Liver (tissue), 9 donors: ENCODE measurements around the gene ALPP. TPM values are rescaled to one million over a fixed set of nuclear protein-coding genes. Genes with fewer than 3 reads are reported as not detected.

Source experiments
- DNase-seq: peaks from one replicate; pipeline ENCODE4 v3.0.0-alpha.2; 2017; ENCODE audit warnings: low spot score
- H3K27ac ChIP-seq, 2 donors: one replicate each; pipeline ENCODE4 v1.7.0; 2013; ENCODE audit warnings: inconsistent platforms in 2 of 2, low read length in 2 of 2, control low read depth in 1 of 2, low read depth in 1 of 2, mild to moderate bottlenecking in 1 of 2
- H3K27me3 ChIP-seq, 4 donors: one replicate each; pipeline versions ENCODE4 v1.6.1 to v1.7.0; 2013; ENCODE audit warnings: low read length in 3 of 4, inconsistent platforms in 1 of 4, mild to moderate bottlenecking in 1 of 4, moderate library complexity in 1 of 4; ENCODE audit not compliant: control insufficient read depth in 4 of 4, insufficient read depth in 4 of 4
- H3K36me3 ChIP-seq, 4 donors: one replicate each; pipeline versions ENCODE4 v1.6.1 to v1.7.0; 2013; ENCODE audit warnings: low read length in 3 of 4, mild to moderate bottlenecking in 3 of 4, low read depth in 1 of 4, moderate library complexity in 1 of 4; ENCODE audit not compliant: control insufficient read depth in 4 of 4, insufficient read depth in 3 of 4
- H3K4me1 ChIP-seq, 4 donors: one replicate each; pipeline versions ENCODE4 v1.6.1 to v1.7.0; 2013; ENCODE audit warnings: low read length in 3 of 4, mild to moderate bottlenecking in 3 of 4, moderate library complexity in 1 of 4; ENCODE audit not compliant: control insufficient read depth in 4 of 4, insufficient read depth in 4 of 4
- H3K4me3 ChIP-seq, 3 donors: one replicate each; pipeline versions ENCODE4 v1.6.1 to v1.7.0; 2013; ENCODE audit warnings: low read length in 3 of 3, control low read depth in 1 of 3, low read depth in 1 of 3, mild to moderate bottlenecking in 1 of 3
- H3K9ac ChIP-seq, 2 donors: one replicate each; pipeline ENCODE4 v1.7.0; 2013; ENCODE audit warnings: low read length in 2 of 2, mild to moderate bottlenecking in 2 of 2, moderate library complexity in 2 of 2, control low read depth in 1 of 2, low read depth in 1 of 2
- H3K9me3 ChIP-seq, 4 donors: one replicate each; pipeline versions ENCODE4 v1.6.1 to v1.7.0; 2013; ENCODE audit warnings: low read length in 3 of 4; ENCODE audit not compliant: control insufficient read depth in 4 of 4
- CTCF ChIP-seq: fragments of 150-350 bp; IDR thresholded peaks from 2 replicates; pipeline ENCODE4 v1.5.1; 2017; ENCODE audit warnings: improper control_type of control experiment, low read depth, low read length; ENCODE audit not compliant: missing input control
- FOXA1 ChIP-seq: IDR thresholded peaks from 2 replicates; pipeline ENCODE4 v1.6.1; 2016; ENCODE audit warnings: antibody characterized with exemption
- FOXA2 ChIP-seq: IDR thresholded peaks from 2 replicates; pipeline ENCODE4 v1.6.1; 2016; ENCODE audit warnings: antibody characterized with exemption
- HNF4A ChIP-seq, 2 donors: conservative IDR thresholded peaks; 2 replicates each; pipeline ENCODE4 v1.6.1; 2016; ENCODE audit warnings: antibody characterized with exemption in 2 of 2, mild to moderate bottlenecking in 2 of 2
- HNF4G ChIP-seq: IDR thresholded peaks from 2 replicates; pipeline ENCODE4 v1.6.1; 2016; ENCODE audit warnings: antibody characterized with exemption
- JUND ChIP-seq, 2 donors: IDR thresholded peaks; 2 replicates each; pipeline ENCODE4 v1.6.1; 2016; ENCODE audit warnings: antibody characterized with exemption in 2 of 2
- MAX ChIP-seq: IDR thresholded peaks from 2 replicates; pipeline ENCODE4 v1.6.1; 2016; ENCODE audit warnings: antibody characterized with exemption
- NR2F2 ChIP-seq: IDR thresholded peaks from 2 replicates; pipeline ENCODE4 v1.6.1; 2016; ENCODE audit warnings: antibody characterized with exemption
- RAD21 ChIP-seq, 2 donors: IDR thresholded peaks; 2 replicates each; pipeline ENCODE4 v1.6.1; 2016; ENCODE audit warnings: antibody characterized with exemption in 2 of 2, mild to moderate bottlenecking in 2 of 2
- REST ChIP-seq: IDR thresholded peaks from 2 replicates; pipeline ENCODE4 v1.6.1; 2016; ENCODE audit warnings: antibody characterized with exemption, mild to moderate bottlenecking
- RXRA ChIP-seq, 2 donors: IDR thresholded peaks; 2 replicates each; pipeline ENCODE4 v1.6.1; 2017 to 2018; ENCODE audit warnings: antibody characterized with exemption in 2 of 2, mild to moderate bottlenecking in 1 of 2
- SP1 ChIP-seq: IDR thresholded peaks from 2 replicates; pipeline ENCODE4 v1.6.1; 2018; ENCODE audit warnings: antibody characterized with exemption, mild to moderate bottlenecking
- TAF1 ChIP-seq: conservative IDR thresholded peaks from 2 replicates; pipeline ENCODE4 v1.6.1; 2016; ENCODE audit warnings: antibody characterized with exemption, mild to moderate bottlenecking
- YY1 ChIP-seq: IDR thresholded peaks from 2 replicates; pipeline ENCODE4 v1.6.1; 2016; ENCODE audit warnings: antibody characterized with exemption, mild to moderate bottlenecking
- ZBTB33 ChIP-seq: IDR thresholded peaks from 2 replicates; pipeline ENCODE4 v1.6.1; 2016; ENCODE audit warnings: antibody characterized with exemption
- WGBS: extraction: QIAGEN DNeasy Blood & Tissue Kit; methylation state at CpG from one replicate; pipeline ENCODE4 v1.1.7; 2013; 5-methylcytosine and 5-hydroxymethylcytosine counted together
- polyA plus RNA-seq, 2 donors: library from polyadenylated mRNA; stranded (reverse) in 1 of 2; unstranded in 1 of 2; fragments of 200-250 nt in 1 of 2; fragments of >200 nt in 1 of 2; fragmentation: Nextera tagmentation in 1 of 2; extraction: Ambion mirVana in 1 of 2; gene quantifications; one replicate each; pipeline versions ENCODE4 v1.2.1 to v1.2.3, GENCODE V29; 2013 to 2015
- total RNA-seq, 2 donors: library from RNA; depleted of rRNA; stranded (reverse); fragments of >200 nt; gene quantifications; one replicate each; pipeline ENCODE4 v1.2.3, GENCODE V29; 2014
- donor health status: healthy.
- donor health status: healthy.
- donor health status: healthy.
- donor health status: healthy.
- donor health status: healthy.

The ALPP gene
- total and polyA plus RNA-seq, 4 donors = not detected

- Histone ChIP-seq H3K27me3 (peaks cover 6 to 16% (median 11%) of the 10 kb centered on the region in 4 donors), H3K9ac (no peak overlapping the region), H3K4me3 (no peak overlapping the region), H3K9me3 (no peaks in the 10 kb centered on the region), H3K4me1 (peaks cover 0 to 3% (median 1%) of the 10 kb centered on the region in 4 donors), H3K36me3 (no peaks in the 10 kb centered on the region), H3K27ac (no peak overlapping the region)
- TF ChIP-seq SP1 = no peak
- no peak for TF ChIP-seq TAF1
- no peak for TF ChIP-seq ZBTB33
- DNase-seq = no peak
- 54% methylated on average over 39 of the region's 39 CpGs for WGBS
Observed at GRCh38 chr2:232352511-232353091, 25.9 kb upstream of the ALPP start.

GRCh38 chr2:232353096-232353495 is 25.5 kb upstream of the ALPP start:
- Histone ChIP-seq H3K9ac (no peak overlapping the region), H3K27ac (no peak overlapping the region), H3K4me3 (no peak overlapping the region), H3K27me3 (peaks cover 6 to 16% (median 11%) of the 10 kb centered on the region in 4 donors), H3K9me3 (no peaks in the 10 kb centered on the region), H3K36me3 (no peaks in the 10 kb centered on the region), H3K4me1 (peaks cover 0 to 3% (median 1%) of the 10 kb centered on the region in 4 donors)
- DNase-seq = no peak
- WGBS = 82% methylated on average over 8 of the region's 8 CpGs
- no peak for TF ChIP-seq RXRA (IDR thresholded peaks at IDR 0.05)
- TF ChIP-seq SP1 = no peak
- TF ChIP-seq CTCF = no peak
- TF ChIP-seq HNF4G = no peak

GRCh38 chr2:232353660-232354059 is 24.9 kb upstream of the ALPP start:
- 90% methylated on average over 7 of the region's 7 CpGs for WGBS
- peaks cover 0 to 3% (median 1%) of the 10 kb centered on the region in 4 donors for H3K4me1 ChIP-seq
- no peaks in the 10 kb centered on the region for H3K36me3 ChIP-seq
- H3K27me3 ChIP-seq = peaks cover 6 to 16% (median 11%) of the 10 kb centered on the region in 4 donors
- no peak for DNase-seq
- H3K9me3 ChIP-seq = no peaks in the 10 kb centered on the region
- no peak overlapping the region for H3K4me3 ChIP-seq
- H3K9ac ChIP-seq = no peak overlapping the region
- no peak overlapping the region for H3K27ac ChIP-seq
- TF ChIP-seq YY1 (no peak), RAD21 (IDR thresholded peaks at IDR 0.05) (no peak), CTCF (no peak), SP1 (no peak), HNF4A (conservative IDR thresholded peaks at IDR 0.05) (no peak), FOXA1 (no peak), FOXA2 (no peak), TAF1 (no peak), HNF4G (no peak), REST (no peak), ZBTB33 (no peak), JUND (IDR thresholded peaks at IDR 0.05) (no peak), RXRA (IDR thresholded peaks at IDR 0.05) (no peak), NR2F2 (no peak), MAX (no peak)
